Hypothalamus (tissue), 51 donors: Measurements from ENCODE around the gene GATAD2A.

ENCODE experiments used
- DNase-seq, 51 donors: peaks; one replicate each; lab custom pipeline; 2025; lab: John Stamatoyannopoulos, UW

GATAD2A gene

GRCh38 chr19:19527674-19528625 lies 122.5 kb downstream of the GATAD2A start:
- DNase-seq, result no peak

GRCh38 chr19:19528721-19529490 lies 123.4 kb downstream of the GATAD2A start, which contains the start of gene YJEFN3:
TSS of gene YJEFN3 (plus strand) at chr19:19528911. CDS start at chr19:19528933, 22 bp downstream.
- peak in 41 of 51 donors; percentile 12 to 76 (median 55) for DNase-seq

- DNase-seq, result no peak
Observed at GRCh38 chr19:19529783-19530422, 124.4 kb downstream of the GATAD2A start.

GRCh38 chr19:19530423-19530804 lies 124.9 kb downstream of the GATAD2A start:
- DNase-seq, result peak in 3 of 51 donors; percentile 19 to 60 (median 60)

GRCh38 chr19:19530889-19531288 lies 125.4 kb downstream of the GATAD2A start:
- no peak for DNase-seq

- DNase-seq, result peak in 49 of 51 donors; percentile 3 to 90 (median 65)
Observed at GRCh38 chr19:19531951-19532805, 126.7 kb downstream of the GATAD2A start.

- no peak for DNase-seq
Observed at GRCh38 chr19:19532806-19533701, 127.6 kb downstream of the GATAD2A start.

- no peak for DNase-seq
Observed at GRCh38 chr19:19533841-19534240, 128.4 kb downstream of the GATAD2A start.

- no peak for DNase-seq
Observed at GRCh38 chr19:19534556-19535265, 129.2 kb downstream of the GATAD2A start.

GRCh38 chr19:19535311-19536191 lies 130.1 kb downstream of the GATAD2A start:
- no peak for DNase-seq

GRCh38 chr19:19537075-19538048 lies 131.9 kb downstream of the GATAD2A start:
- no peak for DNase-seq

GRCh38 chr19:19538061-19538784 lies 132.7 kb downstream of the GATAD2A start, which contains the start of gene CILP2:
TSS of gene CILP2 (plus strand) at chr19:19538265. CDS start at chr19:19538350, 85 bp downstream.
- peak in 4 of 51 donors; percentile 8 to 18 (median 14) for DNase-seq

GRCh38 chr19:19538785-19539166 lies 133.3 kb downstream of the GATAD2A start:
- DNase-seq, result no peak

GRCh38 chr19:19539698-19540063 lies 134.2 kb downstream of the GATAD2A start:
- no peak for DNase-seq

- DNase-seq, result peak in 18 of 51 donors; percentile 4 to 48 (median 26)
Observed at GRCh38 chr19:19540064-19540714, 134.7 kb downstream of the GATAD2A start.
